OCI-LY3 (cell line): Measurements from ENCODE around the gene SLC36A4.
A peak's percentile ranks its signal among the peaks of the same experiment; 100 is the strongest.
"Not testable (repeated sequence)": the region's sequence is repeated elsewhere in the genome, so short reads cannot be mapped to it uniquely, and the experiment has no call there.

Experiments used
- H2AFZ ChIP-seq: fragments of 200-600, 300-600 bp; shearing (Covaris generic); 2 replicates; pipeline ENCODE4 v1.6.0; 2014; ENCODE audit warnings: antibody characterized with exemption, low read depth, low read length
- H3K27ac ChIP-seq: fragments of 200-600, 300-600 bp; sonication (generic); 2 replicates; pipeline ENCODE4 v1.5.1; 2014; ENCODE audit warnings: mild to moderate bottlenecking, low read length, moderate library complexity, mixed read lengths
- H3K27me3 ChIP-seq: fragments of 200-600, 300-600 bp; sonication (generic); 2 replicates; pipeline ENCODE4 v1.6.1; 2014; ENCODE audit warnings: low read depth, low read length, mixed read lengths
- H3K36me3 ChIP-seq: fragments of 200-600, 300-600 bp; sonication (generic); replicated peaks from 2 replicates; pipeline ENCODE3; 2014; ENCODE audit warnings: low read depth, low read length, mixed read lengths
- H3K4me1 ChIP-seq: fragments of 300-600, 200-600 bp; sonication (generic); 2 replicates; pipeline ENCODE4 v1.6.1; 2014; ENCODE audit warnings: low read length, mixed read lengths
- H3K4me2 ChIP-seq: fragments of 200-600, 300-600 bp; sonication (generic); 2 replicates; pipeline ENCODE4 v1.6.1; 2014; ENCODE audit warnings: low read length, mixed read lengths
- H3K4me3 ChIP-seq: fragments of 300-600, 200-600 bp; sonication (generic); 2 replicates; pipeline ENCODE4 v1.5.1; 2014; ENCODE audit warnings: antibody characterized with exemption, mild to moderate bottlenecking, low read length, moderate library complexity
- H3K79me2 ChIP-seq: fragments of 300-600, 200-600 bp; shearing (Covaris generic); 2 replicates; pipeline ENCODE4 v1.6.1; 2014; ENCODE audit warnings: mild to moderate bottlenecking, low read length, mixed read lengths
- H3K9ac ChIP-seq: fragments of 300-600, 200-600 bp; shearing (Covaris generic); 2 replicates; pipeline ENCODE4 v1.6.0; 2014; ENCODE audit warnings: mild to moderate bottlenecking, low read length, moderate library complexity
- H3K9me3 ChIP-seq: fragments of 200-600, 300-600 bp; shearing (Covaris generic); 2 replicates; pipeline ENCODE4 v1.6.1; 2014; ENCODE audit warnings: low read length, mixed read lengths; ENCODE audit not compliant: insufficient read depth
- H4K20me1 ChIP-seq: fragments of 200-600, 300-600 bp; sonication (generic); 2 replicates; pipeline ENCODE4 v1.6.1; 2016; ENCODE audit warnings: low read length, mixed read lengths; ENCODE audit not compliant: insufficient read depth
- EZH2phosphoT487 ChIP-seq: fragments of 200-600 bp; shearing (Covaris generic); IDR thresholded peaks from 2 replicates; pipeline ENCODE4 v1.6.1; 2018; ENCODE audit warnings: antibody characterized with exemption, mixed run types, low read depth
- TF ChIP-seq, protein P1 (sequence below): fragments of 200-600, 300-600 bp; sonication (generic); IDR thresholded peaks from 2 replicates; pipeline ENCODE4 v1.5.1; 2014; ENCODE audit warnings: antibody characterized with exemption, low read length, low read depth

SLC36A4 gene

DNA sequence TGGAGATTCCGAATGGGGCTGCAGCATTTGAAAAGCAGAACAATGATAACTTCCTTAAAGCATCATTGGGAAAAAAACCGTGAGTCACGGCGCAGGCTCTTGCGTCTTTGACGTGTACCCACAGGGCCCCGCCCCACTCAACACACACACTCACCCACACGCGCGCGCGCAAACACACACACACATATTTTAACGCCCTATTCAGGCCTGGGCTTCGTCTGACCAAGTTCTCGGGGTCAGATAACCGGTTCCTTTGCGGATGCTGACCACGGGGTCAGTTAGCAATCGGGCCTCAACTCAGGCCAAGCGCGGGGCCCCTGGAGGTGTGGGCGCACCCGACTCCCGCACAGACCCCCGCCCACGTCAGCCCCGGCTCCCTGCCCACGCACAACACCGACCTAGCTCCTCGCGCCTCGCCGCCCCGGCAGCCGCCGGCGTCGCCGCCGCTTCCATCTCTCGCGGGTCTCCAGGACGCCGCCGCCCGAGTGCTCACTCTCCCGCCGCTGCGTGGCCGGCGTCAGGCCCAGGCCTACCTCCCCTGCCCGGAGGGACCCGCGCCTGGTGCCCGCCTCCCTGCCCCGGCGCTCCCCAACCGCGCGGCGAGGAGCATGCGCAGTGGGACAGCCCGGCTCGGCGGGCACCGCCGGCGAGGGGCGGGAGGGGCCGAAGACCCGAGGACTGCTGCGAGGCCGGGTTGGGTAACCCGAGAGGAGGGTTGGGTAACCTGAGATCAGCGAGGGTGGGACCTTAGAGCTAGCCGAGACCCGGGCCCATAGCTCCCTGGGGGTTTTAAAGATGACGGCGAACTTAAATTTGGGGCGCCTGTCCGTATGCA lies at the start of gene SLC36A4:
TSS of gene SLC36A4 (minus strand) at position 612 of the 835 bp plus-strand sequence. CDS start at position 453, 159 bp downstream.
- Histone ChIP-seq H4K20me1 (0 out of 2 replicates have a peak, but pooled peaks cover 3% of the 10 kb centered on the region), H3K27me3 (no peaks in the 10 kb centered on the region), H3K27ac (peak within 1 kb of the TSS; percentile 79), H3K4me2 (peak within 1 kb of the TSS; percentile 87), H3K4me3 (peak within 1 kb of the TSS; percentile 91), H3K36me3 (no peaks in the 10 kb centered on the region), H3K79me2 (peaks cover 45% of the 10 kb centered on the region), H3K9me3 (no peaks in the 10 kb centered on the region), H3K4me1 (peaks cover 9% of the 10 kb centered on the region), H3K9ac (peak within 1 kb of the TSS; percentile 97), H2AFZ (peak within 1 kb of the TSS; percentile 96)
- TF ChIP-seq, protein P1, sequence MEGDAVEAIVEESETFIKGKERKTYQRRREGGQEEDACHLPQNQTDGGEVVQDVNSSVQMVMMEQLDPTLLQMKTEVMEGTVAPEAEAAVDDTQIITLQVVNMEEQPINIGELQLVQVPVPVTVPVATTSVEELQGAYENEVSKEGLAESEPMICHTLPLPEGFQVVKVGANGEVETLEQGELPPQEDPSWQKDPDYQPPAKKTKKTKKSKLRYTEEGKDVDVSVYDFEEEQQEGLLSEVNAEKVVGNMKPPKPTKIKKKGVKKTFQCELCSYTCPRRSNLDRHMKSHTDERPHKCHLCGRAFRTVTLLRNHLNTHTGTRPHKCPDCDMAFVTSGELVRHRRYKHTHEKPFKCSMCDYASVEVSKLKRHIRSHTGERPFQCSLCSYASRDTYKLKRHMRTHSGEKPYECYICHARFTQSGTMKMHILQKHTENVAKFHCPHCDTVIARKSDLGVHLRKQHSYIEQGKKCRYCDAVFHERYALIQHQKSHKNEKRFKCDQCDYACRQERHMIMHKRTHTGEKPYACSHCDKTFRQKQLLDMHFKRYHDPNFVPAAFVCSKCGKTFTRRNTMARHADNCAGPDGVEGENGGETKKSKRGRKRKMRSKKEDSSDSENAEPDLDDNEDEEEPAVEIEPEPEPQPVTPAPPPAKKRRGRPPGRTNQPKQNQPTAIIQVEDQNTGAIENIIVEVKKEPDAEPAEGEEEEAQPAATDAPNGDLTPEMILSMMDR = no peak
- no peak for TF ChIP-seq EZH2phosphoT487

DNA sequence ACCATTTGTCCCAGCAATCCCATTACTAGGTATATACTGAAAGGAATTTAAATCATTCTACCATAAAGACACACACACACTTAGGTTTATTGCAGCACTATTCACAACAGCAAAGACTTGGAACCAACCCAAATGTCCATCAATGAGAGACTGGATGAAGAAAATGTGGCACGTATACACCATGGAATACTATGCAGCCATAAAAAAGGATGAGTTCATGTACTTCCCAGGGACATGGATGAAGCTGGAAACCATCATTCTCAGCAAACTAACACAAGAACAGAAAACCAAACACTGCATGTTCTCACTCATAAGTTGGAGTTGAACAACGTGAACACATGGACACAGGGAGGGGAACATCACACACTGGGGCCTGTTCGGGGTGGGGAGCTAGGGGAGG lies 49.0 kb upstream of the SLC36A4 start:
- H3K4me3 ChIP-seq, H3K36me3 ChIP-seq, H3K9me3 ChIP-seq, H4K20me1 ChIP-seq, H2AFZ ChIP-seq, H3K4me1 ChIP-seq, H3K4me2 ChIP-seq, H3K27ac ChIP-seq, H3K27me3 ChIP-seq, H3K9ac ChIP-seq, H3K79me2 ChIP-seq: not testable (repeated sequence)

DNA sequence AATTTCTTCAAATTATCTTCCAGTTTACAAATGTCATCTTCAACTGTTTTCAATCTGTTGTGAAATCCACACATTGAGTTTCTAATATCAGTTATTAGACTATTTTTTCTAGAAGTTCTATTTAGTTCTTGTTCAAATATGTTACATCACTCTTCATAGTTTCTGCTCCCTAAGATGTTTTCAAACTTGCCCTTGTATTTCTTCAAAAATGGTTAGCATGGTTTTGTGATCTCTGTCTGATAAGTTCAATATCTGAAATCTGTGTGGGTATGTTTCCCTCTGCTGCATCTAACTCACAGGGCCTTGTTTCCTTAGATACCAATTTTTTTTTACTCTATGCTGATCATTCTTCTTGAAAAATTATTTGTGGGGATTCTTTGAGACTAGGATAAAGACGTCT lies 46.2 kb upstream of the SLC36A4 start:
- no peaks in the 10 kb centered on the region for H3K27me3 ChIP-seq
- no peaks in the 10 kb centered on the region for H3K79me2 ChIP-seq
- H3K36me3 ChIP-seq = no peaks in the 10 kb centered on the region
- H3K9ac ChIP-seq = no peak overlapping the region
- H3K4me1 ChIP-seq = peaks cover 5% of the 10 kb centered on the region
- H3K4me2 ChIP-seq = no peak overlapping the region
- H3K9me3 ChIP-seq = no peaks in the 10 kb centered on the region
- no peak overlapping the region for H3K27ac ChIP-seq
- TF ChIP-seq, protein P1 = no peak
- no peak for TF ChIP-seq EZH2phosphoT487
- no peak overlapping the region for H3K4me3 ChIP-seq
- no peak overlapping the region for H2AFZ ChIP-seq
- no peaks in the 10 kb centered on the region for H4K20me1 ChIP-seq

DNA sequence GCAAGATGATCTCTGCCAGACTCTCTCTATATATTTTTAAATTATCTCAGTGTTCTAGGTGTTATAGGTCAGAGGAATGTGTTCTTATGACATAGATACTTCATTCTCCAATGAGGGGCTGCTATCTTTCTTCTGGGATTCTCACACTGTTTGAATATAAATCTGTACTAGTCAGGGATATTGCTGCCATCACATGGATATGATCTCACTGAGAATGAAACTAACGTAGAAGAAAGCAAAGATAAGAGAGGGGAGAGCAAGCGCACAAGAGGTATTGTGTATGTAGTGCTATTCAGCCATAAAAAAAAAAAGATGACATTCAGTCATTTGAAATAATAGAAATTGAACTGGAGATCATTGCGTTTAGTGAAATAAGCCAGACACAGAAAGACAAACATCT lies 42.2 kb upstream of the SLC36A4 start:
- Histone ChIP-seq H3K4me3 (no peak overlapping the region), H3K4me2 (no peak overlapping the region), H2AFZ (no peak overlapping the region), H3K4me1 (peaks cover 7% of the 10 kb centered on the region), H3K36me3 (no peaks in the 10 kb centered on the region), H4K20me1 (no peaks in the 10 kb centered on the region), H3K79me2 (no peaks in the 10 kb centered on the region), H3K27ac (no peak overlapping the region), H3K9me3 (no peaks in the 10 kb centered on the region), H3K9ac (no peak overlapping the region), H3K27me3 (peaks cover 12% of the 10 kb centered on the region)
- TF ChIP-seq, protein P1 = no peak
- no peak for TF ChIP-seq EZH2phosphoT487
